Measurements from ENCODE around the gene TAP1. TPM values are rescaled to one million over a fixed set of nuclear protein-coding genes. Genes with fewer than 3 reads are reported as not detected.
"Not testable (repeated sequence)": the region's sequence is repeated elsewhere in the genome, so short reads cannot be mapped to it uniquely, and the experiment has no call there.

TAP1 gene
- total RNA-seq, 1 donor from 2014 or later: 17.4 TPM

- DNase-seq: no peak
Observed at GRCh38 chr6:32839356-32839755, 14.1 kb downstream of the TAP1 start.

GRCh38 chr6:32838114-32838958 is 15.2 kb downstream of the TAP1 start, which contains the start of gene TAP2:
TAP2 (minus strand) TSS chr6:32838739; CDS start chr6:32838233, 506 bp downstream.
- DNase-seq: peak; percentile 91

- DNase-seq: no peak
Observed at GRCh38 chr6:32837651-32838113, 15.8 kb downstream of the TAP1 start.

DNA sequence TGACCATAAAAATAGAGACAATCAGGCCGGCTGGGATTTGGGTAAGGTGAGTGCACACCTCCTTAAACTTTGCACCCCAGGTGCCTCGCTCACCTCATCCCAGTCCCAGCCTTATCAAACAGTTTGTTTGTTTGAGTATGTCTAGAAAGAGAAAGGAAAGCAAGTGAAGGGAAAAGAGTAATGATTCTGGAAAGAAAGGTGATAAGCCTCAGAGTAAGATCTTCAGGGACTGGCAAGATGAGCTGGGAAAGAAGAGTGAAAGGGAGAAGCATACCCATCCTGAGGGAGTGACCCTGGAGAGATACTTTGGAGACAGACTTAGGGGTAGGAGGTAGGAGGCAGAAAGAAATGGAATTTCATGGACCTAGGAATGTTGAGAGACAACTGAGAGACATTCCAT is 16.6 kb downstream of the TAP1 start:
- no peak for DNase-seq

- no peak for DNase-seq
Observed at GRCh38 chr6:32835167-32835893, 18.2 kb downstream of the TAP1 start.

- DNase-seq: no peak
Observed at GRCh38 chr6:32833664-32834063, 19.8 kb downstream of the TAP1 start.

DNA sequence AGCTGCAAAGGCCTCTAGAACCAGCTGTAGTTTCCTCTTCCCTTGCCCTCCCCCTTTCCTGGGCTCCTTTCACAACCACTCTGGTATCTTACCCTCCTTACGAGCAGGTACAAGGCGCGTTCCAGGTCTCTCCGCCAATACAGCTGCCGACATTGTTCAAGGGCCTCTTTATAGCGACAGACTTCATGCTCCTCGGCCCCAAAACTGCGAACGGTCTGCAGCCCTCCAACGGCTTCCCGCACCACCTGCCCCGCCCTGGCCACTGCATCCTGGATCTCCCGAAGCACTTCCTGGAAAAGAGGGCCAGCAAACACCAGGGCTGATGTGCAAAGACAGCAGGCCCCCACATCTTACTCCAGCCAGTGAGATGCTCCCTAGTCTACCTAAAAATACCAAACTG is 21.0 kb downstream of the TAP1 start:
- DNase-seq: no peak

- DNase-seq: no peak
Observed at GRCh38 chr6:32830936-32831335, 22.6 kb downstream of the TAP1 start.

- no peak for DNase-seq
Observed at GRCh38 chr6:32830017-32830416, 23.5 kb downstream of the TAP1 start.

DNA sequence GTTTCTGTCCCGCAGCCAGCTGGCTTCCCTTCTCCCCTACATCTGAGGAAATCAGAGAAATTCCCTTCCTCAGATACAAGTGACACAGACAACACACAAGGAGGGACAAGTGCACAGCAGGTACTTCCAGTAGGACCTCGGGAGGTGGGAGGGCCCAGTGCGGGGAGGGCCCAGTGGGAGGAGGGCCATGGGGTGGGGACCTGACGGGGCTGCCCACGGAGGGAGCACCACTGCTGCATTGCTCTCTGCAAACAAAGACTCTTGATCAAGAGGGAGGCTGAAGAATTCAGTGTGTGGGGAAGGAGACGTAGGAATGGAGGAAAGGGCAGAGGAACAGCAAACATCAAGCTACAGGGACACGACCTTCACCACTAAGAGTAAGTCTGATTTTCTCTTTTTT is 24.0 kb downstream of the TAP1 start:
- DNase-seq: no peak

DNA sequence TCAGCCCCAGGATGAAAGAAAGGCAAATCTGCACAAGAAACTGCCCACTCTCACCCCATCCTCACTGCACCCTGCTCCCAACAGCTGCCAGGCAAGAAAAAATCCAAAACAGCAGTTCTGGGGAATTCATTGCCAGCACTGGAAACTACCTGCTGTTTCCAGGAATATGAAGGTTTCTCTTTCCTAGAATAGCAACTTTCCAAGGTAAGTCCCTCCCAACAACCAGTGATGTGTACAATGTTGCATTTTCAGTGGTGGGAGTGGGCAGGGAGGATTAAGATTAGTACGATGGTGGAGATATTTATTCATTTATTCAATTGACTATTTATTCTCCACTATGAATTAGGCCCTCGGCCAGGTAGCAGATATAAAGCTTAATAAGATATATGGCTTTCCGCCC is 26.5 kb downstream of the TAP1 start:
- DNase-seq: no peak

GRCh38 chr6:32825966-32826365 is 27.5 kb downstream of the TAP1 start:
- DNase-seq: no peak

- DNase-seq: no peak
Observed at GRCh38 chr6:32819729-32820128, 33.8 kb downstream of the TAP1 start.

- no peak for DNase-seq
Observed at GRCh38 chr6:32818867-32819266, 34.6 kb downstream of the TAP1 start.

- no peak for DNase-seq
Observed at GRCh38 chr6:32816746-32817204, 36.7 kb downstream of the TAP1 start, which contains the start of gene HLA-DOB. HLA-DOB (minus strand) TSS chr6:32817002; CDS start chr6:32816951, 51 bp downstream.

DNA sequence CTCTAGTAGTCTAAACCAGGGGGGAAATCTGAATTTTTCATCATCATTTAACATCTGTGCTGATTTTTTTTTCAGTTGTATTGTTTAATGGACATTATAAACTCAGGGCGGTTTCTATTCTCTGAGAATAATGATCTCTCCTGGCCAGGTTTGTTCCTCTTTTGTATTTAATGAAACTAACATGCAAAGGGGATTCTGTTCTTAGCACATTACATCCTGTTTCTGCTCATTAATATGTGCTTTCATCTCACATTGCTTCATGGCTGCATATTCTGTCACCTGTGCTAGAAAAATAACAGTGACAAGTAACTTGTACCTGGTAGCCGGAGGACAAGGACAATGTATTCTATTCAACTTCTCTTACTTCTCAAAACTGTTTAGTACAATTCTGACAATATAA is 37.5 kb downstream of the TAP1 start:
- no peak for DNase-seq

- DNase-seq: no peak
Observed at GRCh38 chr6:32815115-32815514, 38.4 kb downstream of the TAP1 start.

GRCh38 chr6:32814145-32814544 is 39.4 kb downstream of the TAP1 start:
- DNase-seq: no peak

DNA sequence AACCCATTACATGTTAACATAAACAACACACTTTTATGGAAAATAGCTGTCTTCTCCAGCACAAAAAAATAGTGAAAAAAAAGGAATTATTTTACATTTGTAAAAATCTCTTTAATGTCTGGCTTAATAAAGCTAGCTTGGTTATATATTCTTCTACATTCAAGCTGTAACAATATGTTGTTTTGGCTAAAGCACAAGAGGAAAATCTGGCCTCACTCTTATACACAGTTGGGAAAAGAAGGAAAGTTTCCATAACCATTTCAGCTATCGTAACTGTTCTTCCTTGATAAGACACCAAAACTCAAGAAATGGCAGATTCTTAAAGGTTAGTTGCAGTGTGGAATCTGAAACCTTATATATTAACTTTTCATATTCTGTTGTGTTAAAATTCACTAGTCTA is 44.3 kb downstream of the TAP1 start:
- no peak for DNase-seq

GRCh38 chr6:32807020-32807580 is 46.4 kb downstream of the TAP1 start:
- no peak for DNase-seq

DNA sequence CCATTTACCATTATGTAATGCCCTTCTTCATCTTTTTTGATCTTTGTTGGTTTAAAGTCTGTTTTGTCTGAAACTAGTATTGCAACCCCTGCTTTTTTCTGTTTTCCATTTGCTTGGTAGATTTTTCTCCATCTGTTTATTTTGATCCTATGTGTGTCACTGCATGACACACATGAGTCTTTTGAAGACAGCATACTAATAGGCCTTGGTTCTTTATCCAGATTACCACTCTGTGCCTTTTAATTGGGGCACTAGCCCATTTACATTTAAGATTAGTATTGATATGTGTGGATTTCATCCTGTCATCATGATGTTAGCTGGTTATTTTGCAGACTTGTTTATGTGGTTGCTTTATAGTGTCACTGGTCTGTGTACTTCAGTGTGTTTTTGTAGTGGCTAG is 48.1 kb downstream of the TAP1 start:
- not testable (repeated sequence) for DNase-seq

DNA sequence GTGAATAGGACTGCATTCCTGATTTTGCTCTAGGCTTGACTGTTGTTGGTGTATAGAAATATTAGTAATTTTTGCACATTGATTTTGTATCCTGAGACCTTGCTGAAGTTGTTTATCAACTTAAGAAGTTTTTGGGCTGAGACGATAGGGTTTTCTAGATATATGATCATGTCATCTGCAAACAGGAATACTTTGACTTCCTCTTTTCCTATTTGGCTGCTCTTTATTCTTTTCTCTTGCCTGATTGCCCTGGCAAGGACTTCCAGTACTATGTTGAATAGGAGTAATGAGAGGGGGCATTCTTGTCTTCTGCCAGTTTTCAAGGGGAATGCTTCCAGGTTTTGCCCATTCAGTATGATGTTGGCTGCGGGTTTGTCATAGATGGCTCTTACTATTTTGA is 50.1 kb downstream of the TAP1 start:
- no peak for DNase-seq

- DNase-seq: no peak
Observed at GRCh38 chr6:32799740-32800139, 53.8 kb downstream of the TAP1 start.
